MG63 (cell line): ENCODE measurements around the gene LETM1. TPM values are rescaled to one million over a fixed set of nuclear protein-coding genes. Genes with fewer than 3 reads are reported as not detected.
"Not testable (repeated sequence)": the region's sequence is repeated elsewhere in the genome, so short reads cannot be mapped to it uniquely, and the experiment has no call there.

ENCODE experiments used
- DNase-seq: peaks from one replicate; pipeline ENCODE4 v3.0.0-alpha.2; 2020
- H3K27me3 ChIP-seq: fragments of 250-450 bp; sonication (Bioruptor Pico); 2 replicates; pipeline ENCODE4 v1.5.1; 2020; ENCODE audit warnings: mild to moderate bottlenecking, moderate library complexity
- H3K36me3 ChIP-seq: fragments of 250-450 bp; sonication (Bioruptor Pico); 2 replicates; pipeline ENCODE4 v1.5.1; 2020; ENCODE audit warnings: mild to moderate bottlenecking, moderate library complexity
- H3K4me3 ChIP-seq: fragments of 250-450 bp; sonication (Bioruptor Pico); 2 replicates; pipeline ENCODE4 v1.5.1; 2020; ENCODE audit warnings: mild to moderate bottlenecking, moderate library complexity
- H3K9me3 ChIP-seq: fragments of 250-450 bp; sonication (Bioruptor Pico); 2 replicates; pipeline ENCODE4 v1.5.1; 2020; ENCODE audit warnings: mild to moderate bottlenecking, moderate library complexity
- total RNA-seq: library from RNA; depleted of rRNA; stranded (reverse); fragments of >200 nt; shearing (Covaris generic); gene quantifications from 2 replicates; pipeline ENCODE4 v1.2.3, GENCODE V29; 2014; ENCODE audit warnings: low replicate concordance

The LETM1 gene
- total RNA-seq, 1 experiment from 2014 or later = 49.4 TPM

- DNase-seq = no peak
- H3K9me3 ChIP-seq = no peaks in the 10 kb centered on the region
- H3K36me3 ChIP-seq = no peaks in the 10 kb centered on the region
- no peak overlapping the region for H3K4me3 ChIP-seq
- H3K27me3 ChIP-seq = no peaks in the 10 kb centered on the region
Observed at GRCh38 chr4:1862055-1862911, 6.3 kb upstream of the LETM1 start.

GRCh38 chr4:1859389-1859753, 3.4 kb upstream of the LETM1 start:
- Histone ChIP-seq H3K36me3 (no peaks in the 10 kb centered on the region), H3K9me3 (no peaks in the 10 kb centered on the region), H3K4me3 (no peak overlapping the region), H3K27me3 (no peaks in the 10 kb centered on the region)
- DNase-seq = no peak

DNA sequence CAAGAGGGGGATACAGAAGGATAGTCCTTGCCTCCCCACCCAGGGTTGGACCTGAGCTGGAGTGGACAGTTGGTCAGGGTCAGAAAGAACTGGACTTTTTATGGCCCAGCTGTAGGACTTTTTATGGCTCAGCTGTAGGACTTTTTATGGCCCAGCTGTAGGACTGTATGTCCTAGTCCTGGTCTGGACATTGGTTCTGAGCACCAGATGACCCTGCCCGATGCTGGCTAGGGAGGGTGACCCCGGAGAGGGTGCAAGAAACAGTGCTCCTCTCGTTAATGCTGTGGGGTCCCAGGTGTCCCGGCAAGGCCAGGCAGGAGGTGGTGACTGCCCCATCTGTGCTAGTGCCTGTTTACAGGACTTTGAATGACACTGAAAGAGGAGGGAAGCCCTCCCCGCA, 2.0 kb upstream of the LETM1 start:
- Histone ChIP-seq H3K9me3 (no peaks in the 10 kb centered on the region), H3K4me3 (no peak overlapping the region), H3K27me3 (no peaks in the 10 kb centered on the region), H3K36me3 (peaks cover 3% of the 10 kb centered on the region)
- no peak for DNase-seq

GRCh38 chr4:1856943-1857699, 1.2 kb upstream of the LETM1 start:
- DNase-seq = peak; percentile 15
- Histone ChIP-seq H3K27me3 (no peaks in the 10 kb centered on the region), H3K9me3 (no peaks in the 10 kb centered on the region), H3K4me3 (peak overlapping the region; percentile 82), H3K36me3 (peaks cover 3% of the 10 kb centered on the region)

GRCh38 chr4:1855333-1856070, 454 bp downstream of the LETM1 start:
- Histone ChIP-seq H3K36me3 (peaks cover 3% of the 10 kb centered on the region), H3K27me3 (no peaks in the 10 kb centered on the region), H3K4me3 (peak overlapping the region; percentile 82), H3K9me3 (no peaks in the 10 kb centered on the region)
- peak; percentile 27 for DNase-seq

- Histone ChIP-seq H3K4me3 (peak overlapping the region; percentile 82), H3K27me3 (no peaks in the 10 kb centered on the region), H3K36me3 (peaks cover 3% of the 10 kb centered on the region), H3K9me3 (no peaks in the 10 kb centered on the region)
- DNase-seq = no peak
Observed at GRCh38 chr4:1854752-1855151, 1.2 kb downstream of the LETM1 start.

GRCh38 chr4:1852904-1853623, 2.9 kb downstream of the LETM1 start:
- Histone ChIP-seq H3K4me3 (no peak overlapping the region), H3K9me3 (no peaks in the 10 kb centered on the region), H3K36me3 (peaks cover 3% of the 10 kb centered on the region), H3K27me3 (no peaks in the 10 kb centered on the region)
- DNase-seq = no peak

DNA sequence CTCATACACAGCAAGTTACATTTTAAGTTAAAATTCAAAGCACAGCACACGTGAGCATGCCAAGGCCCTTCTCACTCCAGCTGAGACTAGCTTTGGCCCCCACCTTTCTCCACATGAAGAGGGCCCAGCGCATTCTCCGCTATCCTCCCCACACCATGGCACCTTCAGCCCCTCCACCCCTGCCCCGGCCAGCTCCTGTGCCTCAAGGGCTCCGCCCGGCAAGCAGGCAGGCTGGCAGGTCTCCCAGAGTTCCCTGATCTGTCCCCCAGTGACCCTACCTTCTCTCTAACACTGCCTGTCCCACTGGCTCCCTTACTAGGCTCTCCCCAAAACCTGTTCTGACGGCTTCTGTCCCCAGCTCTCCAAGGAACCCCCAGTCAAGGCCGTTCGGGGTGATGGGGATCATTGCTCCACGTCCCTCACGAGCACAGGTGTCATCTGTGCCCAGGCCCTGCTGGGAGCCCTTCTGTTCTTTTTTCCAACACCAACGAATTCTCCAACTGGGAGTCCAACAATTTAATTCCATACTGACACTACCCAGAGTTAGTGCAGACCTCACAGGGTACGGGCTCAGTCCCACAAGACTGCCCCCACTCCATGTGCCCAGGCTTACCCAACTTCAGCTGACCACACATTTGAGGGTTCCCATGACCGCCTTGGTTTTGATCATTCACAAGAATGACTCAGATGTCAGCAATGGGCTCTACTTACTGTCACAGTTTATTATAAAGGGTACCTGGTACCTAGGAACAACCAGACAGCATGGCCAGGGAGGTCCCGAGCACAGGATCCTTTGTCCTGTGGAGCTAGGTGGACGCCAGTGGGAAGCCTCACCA, 4.2 kb downstream of the LETM1 start:
- Histone ChIP-seq H3K36me3 (peaks cover 3% of the 10 kb centered on the region), H3K4me3 (no peak overlapping the region)

DNA sequence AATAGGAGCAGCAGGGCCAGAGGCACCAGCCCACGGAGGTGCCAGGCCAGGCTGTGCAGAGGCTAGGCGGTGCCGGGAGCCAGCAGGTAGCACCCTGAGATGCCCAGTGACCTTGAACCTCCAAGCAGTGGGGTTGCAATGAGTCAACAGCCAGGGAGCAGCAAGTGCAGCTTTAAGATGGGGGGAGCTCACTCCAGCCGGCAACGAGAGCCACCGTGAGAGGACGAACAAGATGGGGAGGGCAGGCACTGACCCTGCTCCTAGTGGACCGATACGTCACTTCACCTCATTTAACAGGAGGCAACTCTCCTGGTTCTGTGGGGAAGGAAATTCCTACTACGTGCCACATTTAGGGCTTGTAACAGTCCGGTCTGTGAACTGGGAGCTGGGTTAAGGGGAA, 4.8 kb downstream of the LETM1 start:
- H3K36me3 ChIP-seq = peaks cover 9% of the 10 kb centered on the region
- no peaks in the 10 kb centered on the region for H3K9me3 ChIP-seq
- no peaks in the 10 kb centered on the region for H3K27me3 ChIP-seq
- DNase-seq = no peak
- H3K4me3 ChIP-seq = no peak overlapping the region

More for the DNA sequence above, 4.2 kb downstream of the LETM1 start:
- no peak for DNase-seq
- no peaks in the 10 kb centered on the region for H3K27me3 ChIP-seq
- no peaks in the 10 kb centered on the region for H3K9me3 ChIP-seq

DNA sequence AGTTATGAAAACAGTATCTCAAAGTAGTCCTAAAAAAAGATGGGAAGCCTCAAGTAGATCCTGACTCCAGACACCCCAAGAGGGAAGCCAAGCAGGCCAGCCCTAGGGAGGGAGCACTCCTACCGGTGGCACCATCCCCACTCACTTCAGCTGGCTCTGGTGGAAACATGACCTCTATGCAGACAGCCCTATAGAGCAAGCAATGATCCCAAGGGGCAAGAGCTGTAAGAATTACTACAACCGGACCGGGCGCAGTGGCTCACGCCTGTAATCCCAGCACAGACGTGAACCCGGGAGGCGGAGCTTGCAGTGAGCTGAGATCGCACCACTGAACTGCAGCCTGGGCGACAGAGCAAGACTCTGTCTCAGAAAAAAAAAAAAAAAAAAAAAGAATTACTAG, 5.7 kb downstream of the LETM1 start:
- no peak for DNase-seq
- H3K36me3 ChIP-seq = peaks cover 13% of the 10 kb centered on the region
- no peaks in the 10 kb centered on the region for H3K27me3 ChIP-seq
- H3K4me3 ChIP-seq = no peak overlapping the region
- H3K9me3 ChIP-seq = no peaks in the 10 kb centered on the region

DNA sequence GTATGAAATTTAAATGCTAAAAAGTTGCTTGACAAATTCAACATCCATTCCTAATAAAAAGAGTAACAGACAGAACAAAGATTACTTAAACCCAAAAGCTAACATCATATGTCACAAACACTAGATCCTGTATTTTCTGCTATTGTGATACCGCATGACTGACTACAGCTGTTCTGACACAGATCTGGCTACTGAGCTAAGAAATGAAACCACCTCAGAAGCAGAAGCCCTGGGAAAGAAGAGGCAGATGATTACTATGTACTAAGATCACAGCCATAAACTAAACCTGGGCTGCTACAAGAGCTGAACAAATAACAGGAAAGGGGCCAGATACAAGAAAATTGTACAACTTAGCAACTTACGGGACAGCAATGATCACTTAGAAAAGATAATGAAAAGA, 9.4 kb downstream of the LETM1 start:
- Histone ChIP-seq H3K36me3 (peaks cover 10% of the 10 kb centered on the region), H3K4me3 (no peak overlapping the region), H3K9me3 (no peaks in the 10 kb centered on the region), H3K27me3 (no peaks in the 10 kb centered on the region)
- no peak for DNase-seq

DNA sequence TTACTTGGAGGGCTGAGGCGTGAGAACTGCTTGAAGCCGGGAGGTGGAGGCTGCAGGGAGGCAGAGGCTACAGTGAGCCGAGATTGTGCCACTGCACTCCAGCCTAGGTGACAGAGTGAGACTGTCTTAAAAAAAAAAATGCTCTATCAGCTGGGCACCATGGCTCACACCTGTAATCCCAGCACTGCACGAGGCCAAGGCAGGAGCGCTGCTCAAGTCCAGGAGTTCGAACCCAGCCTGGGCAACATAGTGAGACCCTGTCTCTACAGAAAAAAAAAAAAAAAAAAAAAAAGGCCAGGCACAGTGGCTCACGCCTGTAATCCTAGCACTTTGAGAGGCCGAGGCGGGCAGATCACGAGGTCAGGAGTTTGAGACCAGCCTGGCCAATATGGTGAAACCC, 11.3 kb downstream of the LETM1 start:
- peaks cover 10% of the 10 kb centered on the region for H3K36me3 ChIP-seq
- not testable (repeated sequence) for H3K27me3 ChIP-seq, DNase-seq, H3K4me3 ChIP-seq, H3K9me3 ChIP-seq

DNA sequence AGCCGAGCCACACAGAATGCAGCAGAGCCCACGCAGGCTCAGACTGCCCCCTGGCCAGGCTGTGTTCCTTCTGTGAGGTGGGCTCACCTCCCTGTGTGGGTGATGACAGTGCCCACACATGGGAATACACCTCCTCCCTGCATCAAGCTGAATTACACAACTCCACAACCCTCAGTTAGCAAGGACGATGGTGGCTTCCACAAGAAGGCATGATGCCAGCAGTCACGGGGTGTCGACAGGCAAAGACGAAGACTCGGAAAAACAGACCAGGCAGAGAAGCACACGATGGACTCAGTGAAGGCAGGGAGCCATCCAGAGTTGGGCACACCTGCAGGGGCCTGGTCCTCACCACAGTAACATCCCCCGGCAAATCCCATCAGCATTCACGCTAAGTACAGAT, 12.1 kb downstream of the LETM1 start:
- H3K36me3 ChIP-seq = peaks cover 15% of the 10 kb centered on the region
- no peaks in the 10 kb centered on the region for H3K27me3 ChIP-seq
- H3K9me3 ChIP-seq = no peaks in the 10 kb centered on the region
- H3K4me3 ChIP-seq = no peak overlapping the region
- no peak for DNase-seq

DNA sequence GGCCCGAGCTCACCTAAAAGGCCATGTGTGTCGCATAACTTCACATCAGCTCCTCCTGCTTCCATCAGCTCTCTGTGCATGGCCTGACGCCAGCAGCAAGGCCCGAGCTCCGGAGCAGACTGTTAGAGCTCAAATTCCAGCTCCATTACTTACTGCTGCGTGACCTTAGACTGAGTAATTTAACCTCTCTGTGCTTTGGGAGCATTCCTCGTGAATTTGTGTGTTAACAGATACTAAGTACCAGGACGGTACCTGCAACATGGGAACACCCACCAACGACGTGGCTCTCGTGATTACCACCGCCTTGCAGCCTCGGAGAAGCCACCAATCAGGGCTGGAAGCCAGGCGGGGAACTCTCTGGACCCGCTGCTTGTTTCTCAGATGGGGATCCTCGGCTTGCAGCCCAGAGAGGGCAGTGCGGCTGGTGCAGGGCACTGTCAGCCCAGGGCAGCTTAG, 12.9 kb downstream of the LETM1 start:
- H3K36me3 ChIP-seq = peaks cover 15% of the 10 kb centered on the region
- DNase-seq = peak; percentile 29
- H3K4me3 ChIP-seq = no peak overlapping the region
- H3K9me3 ChIP-seq = no peaks in the 10 kb centered on the region
- no peaks in the 10 kb centered on the region for H3K27me3 ChIP-seq

GRCh38 chr4:1842339-1842895, 13.5 kb downstream of the LETM1 start:
- no peak overlapping the region for H3K4me3 ChIP-seq
- H3K36me3 ChIP-seq = peaks cover 15% of the 10 kb centered on the region
- no peaks in the 10 kb centered on the region for H3K9me3 ChIP-seq
- DNase-seq = no peak
- H3K27me3 ChIP-seq = no peaks in the 10 kb centered on the region

DNA sequence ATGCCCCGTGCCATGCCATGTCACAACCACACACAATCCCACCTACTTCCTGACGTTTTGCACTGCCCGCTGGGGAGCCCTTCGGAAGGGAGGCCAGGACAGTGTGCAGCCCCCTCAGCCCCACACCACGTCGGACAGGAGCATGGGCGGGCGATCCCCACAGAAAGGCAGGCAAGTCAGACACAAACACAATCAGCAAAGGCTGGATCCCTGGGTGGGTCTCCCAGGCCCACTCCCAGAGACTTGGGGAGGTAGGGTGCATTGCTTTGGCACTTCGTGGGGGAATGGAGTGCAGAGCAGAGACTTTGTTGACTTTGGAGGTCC, 14.1 kb downstream of the LETM1 start:
- Histone ChIP-seq H3K27me3 (no peaks in the 10 kb centered on the region), H3K4me3 (no peak overlapping the region), H3K9me3 (no peaks in the 10 kb centered on the region), H3K36me3 (peaks cover 18% of the 10 kb centered on the region)
- no peak for DNase-seq
